Activated naive CD4-positive, alpha-beta T cell treated with anti-CD3 and anti-CD28 coated beads, Interleukin-2, amount 10 ng/mL, durations not matched to agents 5 hours and 36 hours (primary cell): ENCODE measurements around the gene TXNRD1. TPM values are rescaled to one million over a fixed set of nuclear protein-coding genes. Genes with fewer than 3 reads are reported as not detected.

ENCODE experiments used
- total RNA-seq, 2 experiments: library from RNA; stranded (reverse); gene quantifications; one replicate each; pipeline ENCODE4 v1.2.3, GENCODE V29; 2021

TXNRD1 gene
- total RNA-seq, result 10 to 100 TPM; 67.4 to 81.0 TPM

GRCh38 chr12:104215638-104216297 is at the start of gene TXNRD1:
Gene TXNRD1, plus strand, starts transcription at chr12:104215779. Its CDS starts 24 bp downstream, at chr12:104215803.

GRCh38 chr12:104303538-104304151 is 88.1 kb downstream of the TXNRD1 start, which contains the start of gene EID3:
Gene EID3, plus strand, starts transcription at chr12:104303739. Its CDS starts 196 bp downstream, at chr12:104303935.

Other genes with a start within 250 kb of the TXNRD1 start
- gene TDG, start 249.9 kb upstream of the TXNRD1 start, total RNA-seq, result 10 to 100 TPM; 29.1 to 34.5 TPM
- under 1 TPM in 1 of 2 experiments, not detected in 1; 0.22 TPM for gene GLT8D2, start 165.6 kb upstream of the TXNRD1 start, total RNA-seq
- gene HCFC2, start 151.2 kb upstream of the TXNRD1 start, total RNA-seq, result 10 to 100 TPM; 14.1 to 15.3 TPM
- 10 to 100 TPM; 22.7 to 22.9 TPM for gene NFYB, start 77.6 kb upstream of the TXNRD1 start, total RNA-seq
- 1 to 10 TPM; 5.5 to 5.8 TPM for gene EID3, start 88.0 kb downstream of the TXNRD1 start, total RNA-seq
- gene CHST11, start 241.2 kb downstream of the TXNRD1 start, total RNA-seq, result 10 to 100 TPM; 54.3 to 54.4 TPM